ENCODE results near the gene SNRPB. TPM values are rescaled to one million over a fixed set of nuclear protein-coding genes. Genes with fewer than 3 reads are reported as not detected.

Gene SNRPB
- total and polyA plus RNA-seq, 2 of the 13 experiments (the other 11 are each of a cell fraction or from before 2014, with no cell fraction given), result 473 to 844 TPM

DNA sequence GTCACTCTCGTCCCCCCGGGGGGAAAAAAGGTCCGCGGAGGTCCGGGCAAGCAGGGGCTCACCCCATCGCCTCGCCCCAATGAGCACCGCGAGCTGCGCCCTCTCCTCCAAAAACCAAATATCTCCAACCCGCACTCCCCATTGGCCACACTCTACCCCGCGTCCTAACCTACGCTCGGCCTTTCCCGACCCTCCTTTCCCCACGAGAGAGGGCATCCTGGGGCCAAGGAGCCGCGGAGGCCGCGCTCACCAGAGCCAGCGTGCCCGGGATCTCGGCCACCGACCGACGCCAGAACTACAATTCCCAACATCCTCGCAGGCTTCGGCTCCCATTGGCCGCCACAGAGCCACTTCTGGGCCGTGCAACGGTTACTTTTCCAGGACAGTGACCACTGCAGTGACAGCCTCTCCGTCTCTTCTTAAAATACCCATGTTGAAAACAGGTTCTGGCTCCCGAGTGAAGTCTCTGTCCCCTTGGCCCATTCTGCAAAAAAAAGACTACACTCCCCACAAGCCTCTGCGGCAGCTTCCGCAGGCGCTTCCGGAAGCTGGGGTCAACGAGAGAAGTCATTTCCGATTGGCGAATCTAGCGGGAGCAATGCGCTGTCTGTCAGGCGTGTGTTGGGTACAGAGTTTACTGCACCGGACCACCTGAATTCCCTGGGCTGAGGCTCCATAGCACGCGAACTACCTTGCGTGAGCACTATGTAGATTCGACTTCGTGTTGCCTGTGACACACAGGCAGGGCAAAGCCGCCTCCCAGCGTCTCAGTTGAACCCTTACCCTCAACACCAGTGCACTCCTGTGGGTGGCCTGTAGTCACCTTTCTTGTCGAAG is 38.3 kb upstream of the SNRPB start, which contains the start of gene ZNF343 (continued):
- TF ChIP-seq ZNF530 (CRISPR knock-in tag; IDR thresholded peaks at IDR 0.05; ENCODE audit: low read depth), result no peak
- TF ChIP-seq TEAD2 (CRISPR knock-in tag; IDR thresholded peaks at IDR 0.05), result peak; percentile 84
- TF ChIP-seq, protein P1, sequence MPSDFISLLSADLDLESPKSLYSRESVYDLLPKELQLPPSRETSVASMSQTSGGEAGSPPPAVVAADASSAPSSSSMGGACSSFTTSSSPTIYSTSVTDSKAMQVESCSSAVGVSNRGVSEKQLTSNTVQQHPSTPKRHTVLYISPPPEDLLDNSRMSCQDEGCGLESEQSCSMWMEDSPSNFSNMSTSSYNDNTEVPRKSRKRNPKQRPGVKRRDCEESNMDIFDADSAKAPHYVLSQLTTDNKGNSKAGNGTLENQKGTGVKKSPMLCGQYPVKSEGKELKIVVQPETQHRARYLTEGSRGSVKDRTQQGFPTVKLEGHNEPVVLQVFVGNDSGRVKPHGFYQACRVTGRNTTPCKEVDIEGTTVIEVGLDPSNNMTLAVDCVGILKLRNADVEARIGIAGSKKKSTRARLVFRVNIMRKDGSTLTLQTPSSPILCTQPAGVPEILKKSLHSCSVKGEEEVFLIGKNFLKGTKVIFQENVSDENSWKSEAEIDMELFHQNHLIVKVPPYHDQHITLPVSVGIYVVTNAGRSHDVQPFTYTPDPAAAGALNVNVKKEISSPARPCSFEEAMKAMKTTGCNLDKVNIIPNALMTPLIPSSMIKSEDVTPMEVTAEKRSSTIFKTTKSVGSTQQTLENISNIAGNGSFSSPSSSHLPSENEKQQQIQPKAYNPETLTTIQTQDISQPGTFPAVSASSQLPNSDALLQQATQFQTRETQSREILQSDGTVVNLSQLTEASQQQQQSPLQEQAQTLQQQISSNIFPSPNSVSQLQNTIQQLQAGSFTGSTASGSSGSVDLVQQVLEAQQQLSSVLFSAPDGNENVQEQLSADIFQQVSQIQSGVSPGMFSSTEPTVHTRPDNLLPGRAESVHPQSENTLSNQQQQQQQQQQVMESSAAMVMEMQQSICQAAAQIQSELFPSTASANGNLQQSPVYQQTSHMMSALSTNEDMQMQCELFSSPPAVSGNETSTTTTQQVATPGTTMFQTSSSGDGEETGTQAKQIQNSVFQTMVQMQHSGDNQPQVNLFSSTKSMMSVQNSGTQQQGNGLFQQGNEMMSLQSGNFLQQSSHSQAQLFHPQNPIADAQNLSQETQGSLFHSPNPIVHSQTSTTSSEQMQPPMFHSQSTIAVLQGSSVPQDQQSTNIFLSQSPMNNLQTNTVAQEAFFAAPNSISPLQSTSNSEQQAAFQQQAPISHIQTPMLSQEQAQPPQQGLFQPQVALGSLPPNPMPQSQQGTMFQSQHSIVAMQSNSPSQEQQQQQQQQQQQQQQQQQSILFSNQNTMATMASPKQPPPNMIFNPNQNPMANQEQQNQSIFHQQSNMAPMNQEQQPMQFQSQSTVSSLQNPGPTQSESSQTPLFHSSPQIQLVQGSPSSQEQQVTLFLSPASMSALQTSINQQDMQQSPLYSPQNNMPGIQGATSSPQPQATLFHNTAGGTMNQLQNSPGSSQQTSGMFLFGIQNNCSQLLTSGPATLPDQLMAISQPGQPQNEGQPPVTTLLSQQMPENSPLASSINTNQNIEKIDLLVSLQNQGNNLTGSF (CRISPR knock-in tag; IDR thresholded peaks at IDR 0.05), result peak; percentile 87
- peak; percentile 99 for TF ChIP-seq SMAD3 (CRISPR knock-in tag; IDR thresholded peaks at IDR 0.05)
- TF ChIP-seq ZFP1 (CRISPR knock-in tag; IDR thresholded peaks at IDR 0.05), result no peak; the same call in none of the 2 replicates
- TF ChIP-seq, protein P2, sequence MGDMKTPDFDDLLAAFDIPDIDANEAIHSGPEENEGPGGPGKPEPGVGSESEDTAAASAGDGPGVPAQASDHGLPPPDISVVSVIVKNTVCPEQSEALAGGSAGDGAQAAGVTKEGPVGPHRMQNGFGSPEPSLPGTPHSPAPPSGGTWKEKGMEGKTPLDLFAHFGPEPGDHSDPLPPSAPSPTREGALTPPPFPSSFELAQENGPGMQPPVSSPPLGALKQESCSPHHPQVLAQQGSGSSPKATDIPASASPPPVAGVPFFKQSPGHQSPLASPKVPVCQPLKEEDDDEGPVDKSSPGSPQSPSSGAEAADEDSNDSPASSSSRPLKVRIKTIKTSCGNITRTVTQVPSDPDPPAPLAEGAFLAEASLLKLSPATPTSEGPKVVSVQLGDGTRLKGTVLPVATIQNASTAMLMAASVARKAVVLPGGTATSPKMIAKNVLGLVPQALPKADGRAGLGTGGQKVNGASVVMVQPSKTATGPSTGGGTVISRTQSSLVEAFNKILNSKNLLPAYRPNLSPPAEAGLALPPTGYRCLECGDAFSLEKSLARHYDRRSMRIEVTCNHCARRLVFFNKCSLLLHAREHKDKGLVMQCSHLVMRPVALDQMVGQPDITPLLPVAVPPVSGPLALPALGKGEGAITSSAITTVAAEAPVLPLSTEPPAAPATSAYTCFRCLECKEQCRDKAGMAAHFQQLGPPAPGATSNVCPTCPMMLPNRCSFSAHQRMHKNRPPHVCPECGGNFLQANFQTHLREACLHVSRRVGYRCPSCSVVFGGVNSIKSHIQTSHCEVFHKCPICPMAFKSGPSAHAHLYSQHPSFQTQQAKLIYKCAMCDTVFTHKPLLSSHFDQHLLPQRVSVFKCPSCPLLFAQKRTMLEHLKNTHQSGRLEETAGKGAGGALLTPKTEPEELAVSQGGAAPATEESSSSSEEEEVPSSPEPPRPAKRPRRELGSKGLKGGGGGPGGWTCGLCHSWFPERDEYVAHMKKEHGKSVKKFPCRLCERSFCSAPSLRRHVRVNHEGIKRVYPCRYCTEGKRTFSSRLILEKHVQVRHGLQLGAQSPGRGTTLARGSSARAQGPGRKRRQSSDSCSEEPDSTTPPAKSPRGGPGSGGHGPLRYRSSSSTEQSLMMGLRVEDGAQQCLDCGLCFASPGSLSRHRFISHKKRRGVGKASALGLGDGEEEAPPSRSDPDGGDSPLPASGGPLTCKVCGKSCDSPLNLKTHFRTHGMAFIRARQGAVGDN (CRISPR knock-in tag; IDR thresholded peaks at IDR 0.05), result peak; percentile 95
- TF ChIP-seq TCF7 (IDR thresholded peaks at IDR 0.05; ENCODE audit: low read depth), result no peak
- TF ChIP-seq SP4 (CRISPR knock-in tag; IDR thresholded peaks at IDR 0.05), result peak; percentile 55; the same call in 1 of the 2 replicates
- no peak for TF ChIP-seq ATRX (CRISPR knock-in tag; IDR thresholded peaks at IDR 0.05; ENCODE audit: borderline replicate concordance)
- peak; percentile 96 for TF ChIP-seq MZF1 (CRISPR knock-in tag; IDR thresholded peaks at IDR 0.05; ENCODE audit: borderline replicate concordance)
- TF ChIP-seq RFX5 (IDR thresholded peaks at IDR 0.05; ENCODE audit: low read depth, low read length), result peak; percentile 48; the same call in 1 of the 2 replicates
- TF ChIP-seq KLF12 (CRISPR knock-in tag; IDR thresholded peaks at IDR 0.05; ENCODE audit: borderline replicate concordance), result peak; percentile 68
- TF ChIP-seq ZNF12 (CRISPR knock-in tag; IDR thresholded peaks at IDR 0.05), result 0 out of 2 replicates have a peak, but pooled peaks have one; percentile 39
- TF ChIP-seq ZNF333 (CRISPR knock-in tag; IDR thresholded peaks at IDR 0.05; ENCODE audit: borderline replicate concordance), result peak; percentile 86
- TF ChIP-seq MLLT10 (CRISPR knock-in tag; IDR thresholded peaks at IDR 0.05), result no peak
- TF ChIP-seq NKX3-1 (CRISPR knock-in tag; IDR thresholded peaks at IDR 0.05), result no peak
- no peak for TF ChIP-seq SMARCE1 (IDR thresholded peaks at IDR 0.05; ENCODE audit: borderline replicate concordance)
- TF ChIP-seq, protein P3, sequence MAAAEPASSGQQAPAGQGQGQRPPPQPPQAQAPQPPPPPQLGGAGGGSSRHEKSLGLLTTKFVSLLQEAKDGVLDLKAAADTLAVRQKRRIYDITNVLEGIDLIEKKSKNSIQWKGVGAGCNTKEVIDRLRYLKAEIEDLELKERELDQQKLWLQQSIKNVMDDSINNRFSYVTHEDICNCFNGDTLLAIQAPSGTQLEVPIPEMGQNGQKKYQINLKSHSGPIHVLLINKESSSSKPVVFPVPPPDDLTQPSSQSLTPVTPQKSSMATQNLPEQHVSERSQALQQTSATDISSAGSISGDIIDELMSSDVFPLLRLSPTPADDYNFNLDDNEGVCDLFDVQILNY (CRISPR knock-in tag; conservative IDR thresholded peaks at IDR 0.05), result no peak; the same call in 1 of the 2 replicates
- peak; percentile 23 for TF ChIP-seq ZSCAN31 (CRISPR knock-in tag; IDR thresholded peaks at IDR 0.05; ENCODE audit: low read depth)
